ENCODE results near the gene TYRO3. TPM values are rescaled to one million over a fixed set of nuclear protein-coding genes. Genes with fewer than 3 reads are reported as not detected.

TYRO3 gene
- total and polyA plus RNA-seq, 2 of the 13 experiments (the other 11 are each of a cell fraction or from before 2014, with no cell fraction given): 24.0 to 43.6 TPM

DNA sequence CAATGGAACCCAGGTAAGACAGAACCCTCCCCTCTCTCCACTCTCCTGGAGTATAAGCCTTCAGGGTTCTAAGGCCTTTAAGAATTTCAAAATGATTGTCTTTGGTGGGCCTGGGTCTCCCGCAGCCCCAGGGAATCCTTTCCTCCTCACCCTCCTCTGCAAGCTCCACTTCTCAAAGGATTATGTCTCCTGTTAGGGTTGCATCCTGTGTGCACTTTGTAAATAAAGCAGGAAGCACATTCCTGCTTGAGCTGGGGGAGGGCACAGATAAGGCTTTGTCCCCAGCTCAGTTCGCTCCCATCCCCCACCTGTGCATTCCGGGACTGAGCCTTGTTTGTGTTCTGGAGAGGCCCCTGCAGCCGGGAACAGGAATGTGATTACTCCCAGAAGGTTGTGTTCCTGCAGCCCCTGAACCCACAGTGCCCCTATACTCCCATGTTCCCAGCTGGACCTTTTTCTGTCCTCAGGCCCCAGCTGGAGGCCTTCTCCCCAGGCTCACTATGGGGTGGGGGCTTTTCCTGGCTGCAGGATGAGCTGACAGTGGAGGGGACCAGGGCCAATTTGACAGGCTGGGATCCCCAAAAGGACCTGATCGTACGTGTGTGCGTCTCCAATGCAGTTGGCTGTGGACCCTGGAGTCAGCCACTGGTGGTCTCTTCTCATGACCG is 9.5 kb downstream of the TYRO3 start (continued):
- TF ChIP-seq ZNF253 (CRISPR knock-in tag; IDR thresholded peaks at IDR 0.05; ENCODE audit: borderline replicate concordance) (no peak), ZFX (CRISPR knock-in tag; IDR thresholded peaks at IDR 0.05; ENCODE audit: low read depth) (peak; percentile 55), SYNCRIP (IDR thresholded peaks at IDR 0.05; ENCODE audit: insufficient read depth, low read depth, low read length) (no peak), ZNF678 (CRISPR knock-in tag; IDR thresholded peaks at IDR 0.05) (no peak), ARNT2 (CRISPR knock-in tag; IDR thresholded peaks at IDR 0.05; ENCODE audit: low read depth) (0 out of 2 replicates have a peak, but pooled peaks have one; percentile 61), TCF7 (IDR thresholded peaks at IDR 0.05; ENCODE audit: low read depth) (peak; percentile 46; the same call in 1 of the 2 replicates), ZFP36L2 (CRISPR knock-in tag; IDR thresholded peaks at IDR 0.05) (no peak), ZNF20 (CRISPR knock-in tag; IDR thresholded peaks at IDR 0.05) (no peak), JUND (CRISPR knock-in tag; IDR thresholded peaks at IDR 0.05) (peak; percentile 65; the same call in 1 of the 2 replicates), SUZ12 (IDR thresholded peaks at IDR 0.05; ENCODE audit: low read depth, low read length) (no peak), NCOA2 (CRISPR knock-in tag; IDR thresholded peaks at IDR 0.05) (peak; percentile 95), ZNF7 (CRISPR knock-in tag; IDR thresholded peaks at IDR 0.05) (no peak)
- TF ChIP-seq, protein P1, sequence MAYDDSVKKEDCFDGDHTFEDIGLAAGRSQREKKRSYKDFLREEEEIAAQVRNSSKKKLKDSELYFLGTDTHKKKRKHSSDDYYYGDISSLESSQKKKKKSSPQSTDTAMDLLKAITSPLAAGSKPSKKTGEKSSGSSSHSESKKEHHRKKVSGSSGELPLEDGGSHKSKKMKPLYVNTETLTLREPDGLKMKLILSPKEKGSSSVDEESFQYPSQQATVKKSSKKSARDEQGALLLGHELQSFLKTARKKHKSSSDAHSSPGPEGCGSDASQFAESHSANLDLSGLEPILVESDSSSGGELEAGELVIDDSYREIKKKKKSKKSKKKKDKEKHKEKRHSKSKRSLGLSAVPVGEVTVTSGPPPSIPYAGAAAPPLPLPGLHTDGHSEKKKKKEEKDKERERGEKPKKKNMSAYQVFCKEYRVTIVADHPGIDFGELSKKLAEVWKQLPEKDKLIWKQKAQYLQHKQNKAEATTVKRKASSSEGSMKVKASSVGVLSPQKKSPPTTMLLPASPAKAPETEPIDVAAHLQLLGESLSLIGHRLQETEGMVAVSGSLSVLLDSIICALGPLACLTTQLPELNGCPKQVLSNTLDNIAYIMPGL (CRISPR knock-in tag; IDR thresholded peaks at IDR 0.05; ENCODE audit: borderline replicate concordance in 1 of 2, low read depth in 1 of 2): peak; percentile 28 to 81; a peak in 2 of 4 replicates
- TF ChIP-seq, protein P2, sequence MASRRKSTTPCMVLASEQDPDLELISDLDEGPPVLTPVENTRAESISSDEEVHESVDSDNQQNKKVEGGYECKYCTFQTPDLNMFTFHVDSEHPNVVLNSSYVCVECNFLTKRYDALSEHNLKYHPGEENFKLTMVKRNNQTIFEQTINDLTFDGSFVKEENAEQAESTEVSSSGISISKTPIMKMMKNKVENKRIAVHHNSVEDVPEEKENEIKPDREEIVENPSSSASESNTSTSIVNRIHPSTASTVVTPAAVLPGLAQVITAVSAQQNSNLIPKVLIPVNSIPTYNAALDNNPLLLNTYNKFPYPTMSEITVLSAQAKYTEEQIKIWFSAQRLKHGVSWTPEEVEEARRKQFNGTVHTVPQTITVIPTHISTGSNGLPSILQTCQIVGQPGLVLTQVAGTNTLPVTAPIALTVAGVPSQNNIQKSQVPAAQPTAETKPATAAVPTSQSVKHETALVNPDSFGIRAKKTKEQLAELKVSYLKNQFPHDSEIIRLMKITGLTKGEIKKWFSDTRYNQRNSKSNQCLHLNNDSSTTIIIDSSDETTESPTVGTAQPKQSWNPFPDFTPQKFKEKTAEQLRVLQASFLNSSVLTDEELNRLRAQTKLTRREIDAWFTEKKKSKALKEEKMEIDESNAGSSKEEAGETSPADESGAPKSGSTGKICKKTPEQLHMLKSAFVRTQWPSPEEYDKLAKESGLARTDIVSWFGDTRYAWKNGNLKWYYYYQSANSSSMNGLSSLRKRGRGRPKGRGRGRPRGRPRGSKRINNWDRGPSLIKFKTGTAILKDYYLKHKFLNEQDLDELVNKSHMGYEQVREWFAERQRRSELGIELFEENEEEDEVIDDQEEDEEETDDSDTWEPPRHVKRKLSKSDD (CRISPR knock-in tag; IDR thresholded peaks at IDR 0.05; ENCODE audit: low read depth): no peak
- TF ChIP-seq, protein P3, sequence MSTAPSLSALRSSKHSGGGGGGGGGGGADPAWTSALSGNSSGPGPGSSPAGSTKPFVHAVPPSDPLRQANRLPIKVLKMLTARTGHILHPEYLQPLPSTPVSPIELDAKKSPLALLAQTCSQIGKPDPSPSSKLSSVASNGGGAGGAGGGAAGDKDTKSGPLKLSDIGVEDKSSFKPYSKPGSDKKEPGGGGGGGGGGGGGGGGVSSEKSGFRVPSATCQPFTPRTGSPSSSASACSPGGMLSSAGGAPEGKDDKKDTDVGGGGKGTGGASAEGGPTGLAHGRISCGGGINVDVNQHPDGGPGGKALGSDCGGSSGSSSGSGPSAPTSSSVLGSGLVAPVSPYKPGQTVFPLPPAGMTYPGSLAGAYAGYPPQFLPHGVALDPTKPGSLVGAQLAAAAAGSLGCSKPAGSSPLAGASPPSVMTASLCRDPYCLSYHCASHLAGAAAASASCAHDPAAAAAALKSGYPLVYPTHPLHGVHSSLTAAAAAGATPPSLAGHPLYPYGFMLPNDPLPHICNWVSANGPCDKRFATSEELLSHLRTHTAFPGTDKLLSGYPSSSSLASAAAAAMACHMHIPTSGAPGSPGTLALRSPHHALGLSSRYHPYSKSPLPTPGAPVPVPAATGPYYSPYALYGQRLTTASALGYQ (CRISPR knock-in tag; IDR thresholded peaks at IDR 0.05): peak; percentile 83; the same call in 1 of the 2 replicates
- TF ChIP-seq, protein P4, sequence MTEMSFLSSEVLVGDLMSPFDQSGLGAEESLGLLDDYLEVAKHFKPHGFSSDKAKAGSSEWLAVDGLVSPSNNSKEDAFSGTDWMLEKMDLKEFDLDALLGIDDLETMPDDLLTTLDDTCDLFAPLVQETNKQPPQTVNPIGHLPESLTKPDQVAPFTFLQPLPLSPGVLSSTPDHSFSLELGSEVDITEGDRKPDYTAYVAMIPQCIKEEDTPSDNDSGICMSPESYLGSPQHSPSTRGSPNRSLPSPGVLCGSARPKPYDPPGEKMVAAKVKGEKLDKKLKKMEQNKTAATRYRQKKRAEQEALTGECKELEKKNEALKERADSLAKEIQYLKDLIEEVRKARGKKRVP (CRISPR knock-in tag; IDR thresholded peaks at IDR 0.05): peak in 1 of 2 experiments; percentile 55; a peak in 1 of 4 replicates
- TF ChIP-seq, protein P5, sequence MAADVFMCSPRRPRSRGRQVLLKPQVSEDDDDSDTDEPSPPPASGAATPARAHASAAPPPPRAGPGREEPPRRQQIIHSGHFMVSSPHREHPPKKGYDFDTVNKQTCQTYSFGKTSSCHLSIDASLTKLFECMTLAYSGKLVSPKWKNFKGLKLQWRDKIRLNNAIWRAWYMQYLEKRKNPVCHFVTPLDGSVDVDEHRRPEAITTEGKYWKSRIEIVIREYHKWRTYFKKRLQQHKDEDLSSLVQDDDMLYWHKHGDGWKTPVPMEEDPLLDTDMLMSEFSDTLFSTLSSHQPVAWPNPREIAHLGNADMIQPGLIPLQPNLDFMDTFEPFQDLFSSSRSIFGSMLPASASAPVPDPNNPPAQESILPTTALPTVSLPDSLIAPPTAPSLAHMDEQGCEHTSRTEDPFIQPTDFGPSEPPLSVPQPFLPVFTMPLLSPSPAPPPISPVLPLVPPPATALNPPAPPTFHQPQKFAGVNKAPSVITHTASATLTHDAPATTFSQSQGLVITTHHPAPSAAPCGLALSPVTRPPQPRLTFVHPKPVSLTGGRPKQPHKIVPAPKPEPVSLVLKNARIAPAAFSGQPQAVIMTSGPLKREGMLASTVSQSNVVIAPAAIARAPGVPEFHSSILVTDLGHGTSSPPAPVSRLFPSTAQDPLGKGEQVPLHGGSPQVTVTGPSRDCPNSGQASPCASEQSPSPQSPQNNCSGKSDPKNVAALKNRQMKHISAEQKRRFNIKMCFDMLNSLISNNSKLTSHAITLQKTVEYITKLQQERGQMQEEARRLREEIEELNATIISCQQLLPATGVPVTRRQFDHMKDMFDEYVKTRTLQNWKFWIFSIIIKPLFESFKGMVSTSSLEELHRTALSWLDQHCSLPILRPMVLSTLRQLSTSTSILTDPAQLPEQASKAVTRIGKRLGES (CRISPR knock-in tag; IDR thresholded peaks at IDR 0.05; ENCODE audit: borderline replicate concordance): no peak

Data from HepG2 (cell line).